Measurements from ENCODE around the gene KCNG2. TPM values are rescaled to one million over a fixed set of nuclear protein-coding genes. Genes with fewer than 3 reads are reported as not detected.
A peak's percentile ranks its signal among the peaks of the same experiment; 100 is the strongest.

The KCNG2 gene
- total RNA-seq, 3 donors from 2014 or later (not counting 1 experiment from before 2014, with no cell fraction given) = not detected

GRCh38 chr18:79914614-79915160, 116.9 kb downstream of the KCNG2 start:
- Mint-ChIP-seq H3K27ac (peak overlapping the region in 1 of 2 donors; percentile 48), H3K4me3 (no peak overlapping the region)
- no peak overlapping the region for H3K27ac ChIP-seq (ENCODE audit: low read length)

GRCh38 chr18:79915161-79916127, 117.7 kb downstream of the KCNG2 start:
- Mint-ChIP-seq H3K27ac (peak overlapping the region in 1 of 2 donors; percentile 53), H3K27me3 (ENCODE audit: low read depth in 2 of 2) (no peaks in the 10 kb centered on the region), H3K9me3 (peaks cover 0 to 2% of the 10 kb centered on the region in 2 donors), H3K4me3 (peak overlapping the region; percentile 37), H3K4me1 (peaks cover 4 to 31% of the 10 kb centered on the region in 2 donors), H3K36me3 (no peaks in the 10 kb centered on the region)
- 93% methylated on average over 48 of the region's 50 CpGs for WGBS (ENCODE audit: insufficient coverage)
- Histone ChIP-seq H3K27ac (ENCODE audit: low read length) (no peak overlapping the region), H3K27me3 (ENCODE audit: control insufficient read depth, insufficient read depth, low read length) (no peaks in the 10 kb centered on the region), H3K4me1 (ENCODE audit: control insufficient read depth, insufficient read depth, low read length) (peaks cover 8% of the 10 kb centered on the region), H3K36me3 (ENCODE audit: control insufficient read depth, insufficient read depth, low read length) (peaks cover 7% of the 10 kb centered on the region), H3K4me3 (ENCODE audit: low read length) (no peak overlapping the region), H3K9me3 (ENCODE audit: control insufficient read depth, insufficient read depth, low read length) (peaks cover 8% of the 10 kb centered on the region)
- TF ChIP-seq CTCF (IDR thresholded peaks at IDR 0.05) = no peak
- DNase-seq (peak; percentile 1 to 13), ATAC-seq (no peak)
- intact Hi-C loops (cut with micrococcal nuclease) = no loop called here

More at GRCh38 chr18:79914614-79915160, 116.9 kb downstream of the KCNG2 start:
- peak in 1 of 3 donors; percentile 13 for ATAC-seq
- peak in 1 of 2 donors; percentile 15 for DNase-seq
- no peak for TF ChIP-seq CTCF (IDR thresholded peaks at IDR 0.05)
- Mint-ChIP-seq H3K4me1 (peaks cover 4 to 34% of the 10 kb centered on the region in 2 donors), H3K27me3 (ENCODE audit: low read depth in 2 of 2) (no peaks in the 10 kb centered on the region), H3K36me3 (no peaks in the 10 kb centered on the region), H3K9me3 (peaks cover 0 to 2% of the 10 kb centered on the region in 2 donors)
- Histone ChIP-seq H3K36me3 (ENCODE audit: control insufficient read depth, insufficient read depth, low read length) (peaks cover 7% of the 10 kb centered on the region), H3K4me1 (ENCODE audit: control insufficient read depth, insufficient read depth, low read length) (peaks cover 8% of the 10 kb centered on the region), H3K9me3 (ENCODE audit: control insufficient read depth, insufficient read depth, low read length) (peaks cover 11% of the 10 kb centered on the region), H3K4me3 (ENCODE audit: low read length) (no peak overlapping the region), H3K27me3 (ENCODE audit: control insufficient read depth, insufficient read depth, low read length) (no peaks in the 10 kb centered on the region)
- 94% methylated on average over 20 of the region's 20 CpGs for WGBS (ENCODE audit: insufficient coverage)
- intact Hi-C loops (cut with micrococcal nuclease) = no loop called here

- ATAC-seq (no peak), DNase-seq (peak in 1 of 2 donors; percentile 10)
- Mint-ChIP-seq H3K4me3 (peak overlapping the region; percentile 21), H3K36me3 (no peaks in the 10 kb centered on the region), H3K9me3 (peaks cover 0 to 2% of the 10 kb centered on the region in 2 donors), H3K27ac (no peak overlapping the region), H3K4me1 (peaks cover 4 to 26% of the 10 kb centered on the region in 2 donors), H3K27me3 (ENCODE audit: low read depth in 2 of 2) (no peaks in the 10 kb centered on the region)
- Histone ChIP-seq H3K27ac (ENCODE audit: low read length) (no peak overlapping the region), H3K9me3 (ENCODE audit: control insufficient read depth, insufficient read depth, low read length) (peaks cover 8% of the 10 kb centered on the region), H3K4me3 (ENCODE audit: low read length) (no peak overlapping the region), H3K36me3 (ENCODE audit: control insufficient read depth, insufficient read depth, low read length) (peaks cover 7% of the 10 kb centered on the region), H3K27me3 (ENCODE audit: control insufficient read depth, insufficient read depth, low read length) (no peaks in the 10 kb centered on the region), H3K4me1 (ENCODE audit: control insufficient read depth, insufficient read depth, low read length) (peaks cover 8% of the 10 kb centered on the region)
- WGBS (ENCODE audit: insufficient coverage) = 74% methylated on average over 24 of the region's 26 CpGs
- intact Hi-C loops (cut with micrococcal nuclease) = no loop called here
- TF ChIP-seq CTCF (IDR thresholded peaks at IDR 0.05) = no peak
These were observed 118.4 kb downstream of the KCNG2 start for GRCh38 chr18:79916128-79916494.

All from natural killer cell (primary cell).